ENCODE results near the gene DAB2IP. TPM values are rescaled to one million over a fixed set of nuclear protein-coding genes. Genes with fewer than 3 reads are reported as not detected.

Gene DAB2IP
- total RNA-seq, 1 experiment from 2014 or later, result 18.7 TPM

GRCh38 chr9:121713400-121714070 lies 62.1 kb downstream of the DAB2IP start:
- Histone ChIP-seq H3K27ac (no peak overlapping the region), H3K36me3 (no peaks in the 10 kb centered on the region), H3K9me3 (replicated peaks) (no peaks in the 10 kb centered on the region), H3K4me3 (no peak overlapping the region), H3K4me1 (no peaks in the 10 kb centered on the region), H3K27me3 (no peaks in the 10 kb centered on the region)
- DNase-seq, result no peak

GRCh38 chr9:121714075-121714705 lies 62.8 kb downstream of the DAB2IP start:
- H3K36me3 ChIP-seq, result no peaks in the 10 kb centered on the region
- H3K4me1 ChIP-seq, result no peaks in the 10 kb centered on the region
- no peak overlapping the region for H3K4me3 ChIP-seq
- H3K9me3 ChIP-seq (replicated peaks), result no peaks in the 10 kb centered on the region
- H3K27ac ChIP-seq, result no peak overlapping the region
- no peak for DNase-seq
- no peaks in the 10 kb centered on the region for H3K27me3 ChIP-seq

- Histone ChIP-seq H3K27ac (no peak overlapping the region), H3K4me1 (peaks cover 2% of the 10 kb centered on the region)
Observed at GRCh38 chr9:121714873-121715272, 63.4 kb downstream of the DAB2IP start.

GRCh38 chr9:121717141-121717991 lies 65.9 kb downstream of the DAB2IP start:
- Histone ChIP-seq H3K4me3 (no peak overlapping the region), H3K27ac (no peak overlapping the region), H3K9me3 (replicated peaks) (no peaks in the 10 kb centered on the region), H3K36me3 (no peaks in the 10 kb centered on the region), H3K4me1 (peaks cover 21% of the 10 kb centered on the region), H3K27me3 (no peaks in the 10 kb centered on the region)
- no peak for DNase-seq

More at GRCh38 chr9:121714873-121715272, 63.4 kb downstream of the DAB2IP start:
- Histone ChIP-seq H3K4me3 (no peak overlapping the region), H3K9me3 (replicated peaks) (no peaks in the 10 kb centered on the region), H3K36me3 (no peaks in the 10 kb centered on the region), H3K27me3 (no peaks in the 10 kb centered on the region)
- no peak for DNase-seq

- Histone ChIP-seq H3K27ac (no peak overlapping the region), H3K9me3 (replicated peaks) (no peaks in the 10 kb centered on the region), H3K4me1 (peaks cover 21% of the 10 kb centered on the region), H3K4me3 (no peak overlapping the region), H3K27me3 (no peaks in the 10 kb centered on the region), H3K36me3 (no peaks in the 10 kb centered on the region)
- no peak for DNase-seq
Observed at GRCh38 chr9:121718084-121718483, 66.7 kb downstream of the DAB2IP start.

GRCh38 chr9:121718501-121718900 lies 67.1 kb downstream of the DAB2IP start:
- Histone ChIP-seq H3K36me3 (no peaks in the 10 kb centered on the region), H3K4me1 (peaks cover 21% of the 10 kb centered on the region), H3K27me3 (no peaks in the 10 kb centered on the region), H3K27ac (no peak overlapping the region), H3K4me3 (no peak overlapping the region), H3K9me3 (replicated peaks) (no peaks in the 10 kb centered on the region)
- no peak for DNase-seq

GRCh38 chr9:121720311-121721057 lies 69.0 kb downstream of the DAB2IP start:
- peak; percentile 59 to 74 for DNase-seq
- Histone ChIP-seq H3K27me3 (no peaks in the 10 kb centered on the region), H3K4me1 (peaks cover 21% of the 10 kb centered on the region), H3K4me3 (no peak overlapping the region), H3K9me3 (replicated peaks) (no peaks in the 10 kb centered on the region), H3K27ac (no peak overlapping the region), H3K36me3 (no peaks in the 10 kb centered on the region)

GRCh38 chr9:121721058-121721350 lies 69.6 kb downstream of the DAB2IP start:
- peaks cover 21% of the 10 kb centered on the region for H3K4me1 ChIP-seq
- no peak overlapping the region for H3K27ac ChIP-seq
- no peak overlapping the region for H3K4me3 ChIP-seq
- no peaks in the 10 kb centered on the region for H3K27me3 ChIP-seq
- H3K36me3 ChIP-seq, result no peaks in the 10 kb centered on the region
- DNase-seq, result no peak
- H3K9me3 ChIP-seq (replicated peaks), result no peaks in the 10 kb centered on the region

- DNase-seq, result peak; percentile 52 to 54
- H3K27ac ChIP-seq, result no peak overlapping the region
- no peaks in the 10 kb centered on the region for H3K9me3 ChIP-seq (replicated peaks)
- peaks cover 21% of the 10 kb centered on the region for H3K4me1 ChIP-seq
- H3K27me3 ChIP-seq, result no peaks in the 10 kb centered on the region
- H3K4me3 ChIP-seq, result no peak overlapping the region
- no peaks in the 10 kb centered on the region for H3K36me3 ChIP-seq
Observed at GRCh38 chr9:121721770-121722169, 70.3 kb downstream of the DAB2IP start.

GRCh38 chr9:121725008-121725775 lies 73.8 kb downstream of the DAB2IP start:
- H3K4me1 ChIP-seq, result peaks cover 28% of the 10 kb centered on the region
- H3K27ac ChIP-seq, result no peak overlapping the region
- no peaks in the 10 kb centered on the region for H3K27me3 ChIP-seq
- no peaks in the 10 kb centered on the region for H3K36me3 ChIP-seq
- no peak for DNase-seq
- no peak overlapping the region for H3K4me3 ChIP-seq
- no peaks in the 10 kb centered on the region for H3K9me3 ChIP-seq (replicated peaks)

GRCh38 chr9:121727295-121728020 lies 76.0 kb downstream of the DAB2IP start:
- H3K27ac ChIP-seq, result no peak overlapping the region
- H3K9me3 ChIP-seq (replicated peaks), result no peaks in the 10 kb centered on the region
- H3K4me1 ChIP-seq, result peaks cover 12% of the 10 kb centered on the region
- H3K36me3 ChIP-seq, result no peaks in the 10 kb centered on the region
- peak in 1 of 2 experiments; percentile 51 for DNase-seq
- H3K4me3 ChIP-seq, result no peak overlapping the region
- H3K27me3 ChIP-seq, result no peaks in the 10 kb centered on the region

GRCh38 chr9:121728916-121729315 lies 77.5 kb downstream of the DAB2IP start:
- Histone ChIP-seq H3K9me3 (replicated peaks) (no peaks in the 10 kb centered on the region), H3K36me3 (no peaks in the 10 kb centered on the region), H3K4me1 (peaks cover 17% of the 10 kb centered on the region), H3K27ac (no peak overlapping the region), H3K27me3 (no peaks in the 10 kb centered on the region), H3K4me3 (no peak overlapping the region)
- DNase-seq, result no peak

GRCh38 chr9:121729769-121730562 lies 78.5 kb downstream of the DAB2IP start:
- Histone ChIP-seq H3K9me3 (replicated peaks) (no peaks in the 10 kb centered on the region), H3K27me3 (no peaks in the 10 kb centered on the region), H3K36me3 (no peaks in the 10 kb centered on the region), H3K4me1 (peaks cover 22% of the 10 kb centered on the region), H3K27ac (no peak overlapping the region), H3K4me3 (no peak overlapping the region)
- no peak for DNase-seq

Data from SJCRH30 (cell line).